ENCODE results near the gene BET1L.
"Not testable (repeated sequence)": the region's sequence is repeated elsewhere in the genome, so short reads cannot be mapped to it uniquely, and the experiment has no call there.

The BET1L gene, protein sequence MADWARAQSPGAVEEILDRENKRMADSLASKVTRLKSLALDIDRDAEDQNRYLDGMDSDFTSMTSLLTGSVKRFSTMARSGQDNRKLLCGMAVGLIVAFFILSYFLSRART

DNA sequence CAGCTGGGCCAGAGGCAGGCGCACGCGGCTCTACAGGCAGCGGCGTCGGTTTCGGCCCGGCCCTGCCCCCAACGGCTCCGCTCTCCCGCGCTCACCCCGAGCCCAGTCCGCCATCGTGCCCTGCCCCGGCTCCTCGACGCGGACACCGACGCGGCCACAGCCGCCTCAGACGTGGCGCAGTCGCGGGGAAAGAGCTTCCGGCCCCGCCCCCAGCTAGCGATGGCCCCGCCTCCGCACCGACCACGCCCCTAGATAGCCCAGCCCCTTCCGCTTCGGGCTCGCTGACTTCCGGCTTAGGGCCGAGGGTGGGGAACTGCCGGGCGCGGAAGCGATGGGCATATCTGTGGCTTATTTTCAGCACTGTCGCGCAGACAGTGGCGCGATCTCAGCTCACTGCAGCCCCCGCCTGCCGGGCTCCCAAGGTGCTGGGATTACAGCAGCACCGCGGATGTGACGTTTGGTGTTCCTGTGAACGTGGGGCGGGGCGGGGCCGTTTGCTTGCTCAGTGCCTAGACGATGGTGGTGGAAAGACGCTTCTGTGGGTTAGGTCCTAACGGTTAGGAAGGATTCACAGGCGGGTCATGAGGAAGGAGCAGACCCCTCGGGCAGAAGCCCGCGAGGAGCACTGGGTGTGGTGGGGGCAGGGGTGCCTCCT, at the start of gene BET1L, which contains the start of gene RIC8A:
BET1L (minus strand) TSS at position 192 of the 655 bp plus-strand sequence; CDS start at position 114, 78 bp downstream.
RIC8A (plus strand) TSS at position 501 of the 655 bp plus-strand sequence. CDS start 1,147 bp downstream, outside the sequence.
- peak; percentile 85 for DNase-seq

DNA sequence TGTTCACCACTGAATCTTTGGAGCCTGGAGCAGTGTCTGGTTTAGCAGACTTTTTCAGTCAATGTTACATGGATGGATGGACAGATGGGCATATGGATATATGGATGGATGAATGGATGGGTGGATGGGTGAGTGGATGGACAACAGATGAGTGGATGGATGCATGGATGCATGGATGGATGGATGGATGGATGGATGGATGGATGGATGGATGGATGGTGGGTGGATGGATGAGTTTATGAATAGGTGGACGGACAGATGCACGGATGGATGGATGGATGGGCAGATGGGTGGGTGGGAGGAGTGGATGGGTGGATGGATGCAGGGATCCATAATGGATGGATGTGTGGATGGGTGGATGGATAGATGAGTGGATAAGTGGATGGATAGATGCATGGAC, 48.6 kb upstream of the BET1L start:
- DNase-seq = no peak

DNA sequence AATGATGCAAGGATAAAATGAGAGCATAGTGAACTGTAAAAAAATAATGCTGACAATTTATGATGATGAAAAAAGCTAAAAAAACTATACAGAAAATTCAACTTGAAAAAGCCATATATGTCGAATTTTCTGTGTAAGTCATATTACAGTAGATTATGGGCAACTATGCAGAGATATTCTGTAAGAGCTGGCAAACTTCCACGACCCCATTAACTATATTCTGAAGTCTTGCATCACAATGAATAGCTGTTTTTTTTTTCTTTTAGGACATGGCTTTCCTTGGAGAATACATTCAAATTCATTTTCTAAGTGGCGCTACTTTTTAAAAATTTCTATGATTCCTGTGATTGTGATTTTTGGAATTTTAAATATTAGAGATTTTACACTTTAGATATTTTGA, 48.0 kb upstream of the BET1L start:
- DNase-seq = no peak

DNA sequence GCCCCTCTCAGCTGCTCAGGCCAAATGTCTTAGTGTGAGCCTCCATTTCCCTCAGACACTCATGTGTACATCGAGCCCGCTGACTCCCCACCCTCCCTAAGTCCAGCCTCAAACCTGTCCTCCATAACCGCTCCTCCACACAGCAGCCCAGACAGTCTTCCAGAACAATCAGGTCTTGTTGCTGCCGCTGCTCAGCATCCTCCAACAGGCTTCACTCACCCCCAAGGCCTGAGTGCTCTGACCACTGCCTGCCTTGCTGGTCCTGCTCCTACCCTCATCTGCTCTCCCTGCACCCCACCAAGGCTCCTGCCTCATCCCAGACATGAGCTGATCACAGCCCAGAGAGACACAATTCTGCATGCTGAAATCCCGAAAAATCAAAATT, 46.7 kb upstream of the BET1L start:
- DNase-seq = no peak

DNA sequence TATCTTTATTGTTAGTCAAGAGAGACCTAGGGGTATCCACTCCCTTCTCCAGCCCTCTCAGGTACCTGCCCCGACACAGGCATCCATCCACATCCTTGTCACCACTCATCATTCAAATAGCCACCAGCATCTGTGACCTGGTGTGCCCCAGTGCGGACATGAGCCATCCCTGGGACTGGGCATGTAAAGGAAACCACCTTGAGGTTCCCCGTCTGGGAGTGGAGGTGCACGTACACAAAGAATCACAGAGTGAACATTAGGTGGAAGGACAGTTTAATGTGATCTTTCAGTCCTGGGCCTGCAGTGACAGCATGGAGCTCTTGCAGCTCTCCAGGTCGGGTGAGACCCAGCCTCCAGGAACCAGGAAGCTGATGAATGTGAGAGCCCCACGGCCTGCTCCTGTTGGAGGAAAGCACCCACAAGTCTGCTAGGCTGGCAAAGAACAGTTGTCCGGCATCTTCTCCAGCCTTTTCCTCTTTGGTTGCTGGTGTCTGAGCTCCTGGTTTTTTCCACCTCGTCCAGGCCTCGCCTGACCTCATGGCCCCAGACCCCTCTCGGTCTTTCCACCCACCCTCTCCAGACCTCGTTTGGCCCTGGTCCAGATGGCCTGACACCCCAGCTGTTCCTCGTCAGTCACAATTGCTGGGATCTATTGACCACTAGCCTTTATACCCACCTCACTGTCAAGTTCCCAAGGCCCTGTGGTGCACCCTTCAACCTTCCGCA, 46.1 kb upstream of the BET1L start:
- DNase-seq = no peak

DNA sequence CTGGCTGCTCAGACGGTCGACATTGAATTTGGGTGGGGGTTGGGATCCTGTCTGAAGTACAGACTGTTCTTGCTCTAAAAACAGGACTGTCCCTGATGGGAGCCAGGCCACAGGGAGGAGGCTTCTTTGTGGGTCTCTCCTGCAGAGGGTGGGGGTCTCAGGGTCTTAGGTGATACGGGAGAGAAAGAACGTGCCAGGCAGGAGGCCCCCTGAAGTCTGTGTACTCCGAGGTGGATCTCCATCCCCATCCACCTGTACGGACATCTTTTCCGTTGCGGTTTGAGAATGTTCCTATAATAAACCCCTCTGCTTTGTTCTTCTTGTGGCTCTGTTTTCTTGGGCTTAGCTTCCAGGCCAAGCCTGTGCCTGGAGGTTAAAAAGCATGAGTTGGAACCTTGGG, 45.5 kb upstream of the BET1L start:
- DNase-seq = no peak

DNA sequence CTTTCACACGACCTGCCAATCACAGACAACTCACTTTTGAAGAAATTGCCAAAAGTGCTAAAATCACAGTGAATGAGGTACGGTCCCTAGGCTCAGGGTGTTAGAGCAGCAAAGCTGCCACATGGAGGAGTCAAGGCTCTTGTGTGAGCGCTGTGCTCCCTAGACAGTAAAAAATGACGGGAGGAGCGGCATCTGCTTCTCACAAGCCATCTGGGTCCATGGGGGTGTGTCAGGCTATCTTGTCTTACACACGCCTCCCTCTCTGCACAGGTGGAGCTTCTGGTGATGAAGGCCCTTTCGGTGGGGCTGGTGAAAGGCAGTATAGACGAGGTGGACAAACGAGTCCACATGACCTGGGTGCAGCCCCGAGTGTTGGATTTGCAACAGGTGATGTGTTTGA, 44.4 kb upstream of the BET1L start:
- DNase-seq = no peak

DNA sequence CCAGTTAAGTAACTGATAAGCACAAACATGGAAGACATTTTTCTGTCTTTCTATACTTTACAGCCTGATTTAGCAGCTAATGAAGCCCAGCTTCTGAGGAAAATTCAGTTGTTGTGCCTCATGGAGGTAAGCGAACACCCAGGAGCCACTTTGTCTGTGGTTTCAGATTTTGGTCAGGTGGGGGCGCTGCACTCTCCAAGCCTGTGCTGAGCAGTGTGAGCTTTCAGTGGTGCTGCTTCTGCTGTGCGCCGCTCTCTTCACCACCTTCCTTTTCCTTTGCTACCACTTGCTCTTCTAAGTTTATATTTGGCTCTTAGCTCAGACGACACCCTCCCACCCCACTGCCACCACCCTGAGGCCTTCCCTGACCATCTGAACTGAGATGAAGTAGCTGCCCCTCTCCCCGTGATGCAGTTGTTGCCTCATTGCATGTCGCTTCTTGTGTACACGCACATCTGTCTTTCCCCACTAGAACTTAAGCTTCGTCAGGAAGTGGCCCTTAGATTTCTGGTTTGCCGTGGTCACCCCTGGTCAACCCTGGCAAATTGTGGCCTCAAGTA, 43.6 kb upstream of the BET1L start:
- no peak for DNase-seq

DNA sequence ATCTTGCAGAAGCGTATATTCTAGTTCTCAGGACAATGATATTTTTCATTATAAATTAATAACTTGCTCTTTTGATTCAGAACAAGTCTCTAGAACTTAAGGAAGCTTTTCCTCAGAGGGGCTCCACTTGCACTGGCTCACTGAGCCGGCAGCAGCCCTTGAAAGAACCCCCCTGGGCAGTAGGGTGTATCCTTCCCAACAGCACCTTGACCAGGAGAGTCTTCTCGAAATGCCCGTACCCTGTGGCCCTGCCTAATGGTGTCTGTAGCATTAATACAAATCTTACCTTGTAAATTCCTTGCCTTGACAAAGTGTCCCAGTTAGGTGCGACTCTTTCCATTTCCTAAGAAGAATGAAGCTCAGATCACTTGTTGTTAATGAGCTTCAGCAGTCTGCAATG, 43.1 kb upstream of the BET1L start:
- no peak for DNase-seq

DNA sequence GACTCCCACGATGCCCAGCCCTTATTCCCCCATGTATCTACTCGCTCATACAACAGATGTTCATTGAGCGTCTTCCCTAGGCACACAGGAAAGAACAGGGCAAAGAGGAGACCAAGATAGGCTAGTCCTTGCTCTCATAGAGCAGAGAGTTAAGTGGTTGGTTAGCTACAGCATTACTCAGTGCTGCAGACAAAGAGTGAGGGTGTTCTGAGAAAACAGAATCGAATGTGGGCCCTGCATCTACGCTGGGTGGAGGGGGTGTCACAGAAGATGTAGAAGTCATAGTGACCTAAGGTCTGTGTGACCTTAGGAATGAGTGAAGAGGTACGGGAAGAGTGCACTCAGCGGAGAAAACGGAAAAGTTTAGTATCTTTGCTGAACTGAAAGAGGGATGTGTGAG, 41.9 kb upstream of the BET1L start:
- no peak for DNase-seq

DNA sequence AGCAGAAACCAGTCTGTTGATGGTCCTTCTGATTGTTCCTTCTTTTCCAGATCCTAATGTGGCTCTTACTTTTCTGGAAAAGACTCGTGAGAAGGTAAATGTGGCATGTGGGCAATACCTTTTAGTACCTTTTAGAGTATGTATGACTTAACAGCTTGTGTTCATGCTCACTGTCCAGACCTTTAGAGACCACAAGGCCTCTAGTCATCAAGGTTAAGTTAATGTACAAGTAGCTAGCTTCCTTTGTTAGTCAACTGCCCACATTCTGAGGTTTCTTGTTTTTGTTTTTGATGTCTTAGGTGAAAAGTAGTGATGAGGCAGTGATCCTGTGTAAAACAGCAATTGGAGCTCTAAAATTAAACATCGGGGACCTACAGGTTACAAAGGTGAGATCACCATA, 37.2 kb upstream of the BET1L start:
- DNase-seq = no peak

DNA sequence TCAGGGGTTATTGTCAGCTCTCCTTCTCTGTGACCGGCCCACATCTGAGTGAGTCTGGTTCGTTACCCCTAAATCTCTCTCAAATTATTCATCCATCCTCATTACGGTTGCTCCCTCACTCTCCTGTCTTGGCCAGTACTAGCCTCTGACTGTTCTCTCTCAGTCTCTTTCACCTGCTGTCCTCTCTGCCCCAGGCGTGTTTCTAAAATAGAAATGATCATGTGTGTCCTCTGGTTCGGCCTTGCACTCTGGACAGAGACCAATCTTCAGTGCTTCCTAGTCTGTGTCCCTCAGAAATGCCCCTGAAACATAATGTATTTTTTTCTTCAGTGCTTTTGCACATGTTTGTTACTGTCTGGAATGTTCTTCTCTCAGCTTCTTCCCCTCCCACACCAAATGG, 34.4 kb upstream of the BET1L start:
- DNase-seq = no peak

DNA sequence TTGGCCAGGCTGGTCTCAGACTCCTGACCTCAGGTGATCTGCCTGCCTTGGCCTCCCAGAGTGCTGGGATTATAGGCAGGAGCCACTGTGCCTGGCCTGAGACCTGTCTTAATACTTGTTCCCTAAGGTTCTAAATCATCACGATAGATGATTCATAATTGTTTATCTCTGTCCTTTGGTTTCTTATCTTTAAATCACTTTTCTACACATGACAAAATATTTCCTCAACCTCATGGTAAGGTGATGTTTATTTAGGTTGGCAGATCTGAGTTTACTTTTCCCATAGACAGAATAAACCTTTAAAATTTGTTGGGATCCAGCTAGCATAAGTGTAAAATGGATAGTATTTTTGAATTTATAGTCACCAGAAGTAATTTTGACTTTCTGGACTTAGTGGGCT, 33.1 kb upstream of the BET1L start:
- no peak for DNase-seq

DNA sequence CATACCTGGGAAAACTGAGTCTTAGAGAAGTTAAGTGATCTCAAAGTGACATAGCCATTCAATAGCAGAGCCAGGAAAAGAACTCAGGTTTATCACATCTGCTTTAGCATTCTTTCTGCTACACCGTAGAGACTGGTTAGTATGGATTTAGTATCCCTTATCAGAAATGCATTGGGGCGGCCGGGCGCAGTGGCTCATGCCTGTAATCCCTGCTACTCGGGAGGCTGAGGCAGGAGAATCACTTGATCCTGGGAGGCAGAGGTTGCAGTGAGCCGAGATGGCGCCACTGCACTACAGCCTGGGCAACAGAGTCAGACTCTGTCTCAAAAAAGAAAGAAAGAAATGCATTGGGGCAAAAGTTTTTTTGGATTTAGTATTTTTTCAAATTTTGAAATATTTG, 31.1 kb upstream of the BET1L start:
- DNase-seq = not testable (repeated sequence)

DNA sequence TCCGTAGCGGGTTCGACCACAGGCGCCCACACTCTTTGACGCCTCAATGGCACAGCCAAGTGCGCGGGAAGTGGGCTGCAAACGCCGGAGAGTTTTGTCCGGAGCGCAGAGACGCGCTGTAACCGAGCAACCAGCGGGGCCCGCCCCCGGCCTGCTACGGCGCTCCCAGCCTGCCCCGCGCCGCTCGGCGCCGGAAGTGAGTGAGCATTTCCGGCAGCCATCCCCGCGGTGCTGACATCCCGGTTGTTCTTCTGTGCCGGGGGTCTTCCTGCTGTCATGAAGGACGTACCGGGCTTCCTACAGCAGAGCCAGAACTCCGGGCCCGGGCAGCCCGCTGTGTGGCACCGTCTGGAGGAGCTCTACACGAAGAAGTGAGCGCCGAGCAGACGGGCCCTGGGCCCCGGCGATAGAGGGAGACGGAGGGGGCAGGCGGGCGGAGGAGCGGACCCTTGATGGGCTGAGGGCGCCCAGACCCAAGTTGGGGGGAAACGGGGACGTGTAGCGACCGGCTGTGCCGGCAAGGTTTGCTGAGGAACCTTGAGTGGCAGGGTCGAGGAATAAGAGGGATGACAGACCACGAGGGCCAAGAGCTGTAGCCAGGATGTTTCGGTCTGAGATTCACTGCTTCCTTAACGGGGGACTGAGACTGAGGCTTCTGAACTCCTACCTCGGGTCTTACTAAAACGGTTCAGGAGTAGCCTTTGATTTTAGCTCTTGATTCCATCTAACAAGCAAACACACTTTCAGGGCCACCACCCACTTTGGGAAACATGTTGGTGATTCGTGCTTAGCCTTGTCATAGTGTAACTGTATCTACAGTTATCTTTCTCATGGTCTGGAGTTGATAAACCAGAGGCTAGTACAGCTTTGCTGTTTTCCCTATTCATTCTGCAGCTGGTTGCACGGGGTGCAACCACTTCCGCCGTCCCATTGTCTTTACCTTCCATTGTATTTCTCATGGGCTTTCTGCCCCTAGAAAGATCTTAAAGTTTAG, 29.9 kb upstream of the BET1L start, which contains the start of gene PSMD13:
PSMD13 (plus strand) TSS at position 203 of the 994 bp plus-strand sequence; CDS start at position 277, 74 bp downstream.
- DNase-seq = peak; percentile 5

DNA sequence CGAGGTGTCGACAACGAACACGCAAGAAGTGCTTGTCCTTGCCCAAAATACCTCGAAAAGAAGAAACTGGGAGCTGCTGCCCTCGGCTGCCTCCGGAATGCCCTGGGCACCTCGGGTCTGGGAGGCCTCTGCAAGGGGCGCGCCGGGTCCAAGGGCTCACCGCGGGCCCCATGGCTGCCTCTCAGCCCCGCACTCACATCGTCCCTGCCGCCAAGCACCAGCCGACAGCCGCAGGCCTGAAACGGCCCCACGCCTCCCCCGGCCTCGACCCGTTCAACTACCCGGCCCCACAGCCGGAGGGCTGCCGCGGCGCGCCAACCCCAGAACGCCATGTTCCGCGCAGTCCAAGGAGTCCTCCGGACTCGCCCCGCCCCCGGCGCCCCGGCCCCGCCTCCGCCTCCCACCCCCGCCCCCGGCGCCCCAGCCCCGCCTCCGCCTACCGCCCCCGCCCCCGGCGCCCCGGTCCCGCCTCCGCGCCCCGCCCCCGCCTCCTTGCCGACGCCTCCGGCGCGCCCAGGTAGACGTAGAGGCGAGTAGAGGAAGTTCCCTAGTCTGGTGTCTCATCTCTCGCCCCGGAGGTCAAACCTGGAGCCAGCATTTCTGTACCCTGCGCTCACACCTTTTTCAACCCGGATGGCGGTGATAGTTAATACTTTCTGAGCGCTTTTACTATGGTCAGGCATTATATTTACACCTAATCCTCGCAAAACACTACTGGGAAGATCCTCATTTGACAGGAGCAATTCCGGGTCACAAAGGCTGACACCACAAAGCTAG, 29.0 kb upstream of the BET1L start, which contains the start of gene SIRT3:
SIRT3 (minus strand) TSS at position 346 of the 777 bp plus-strand sequence; CDS start at position 332, 14 bp downstream.
- peak; percentile 35 for DNase-seq

DNA sequence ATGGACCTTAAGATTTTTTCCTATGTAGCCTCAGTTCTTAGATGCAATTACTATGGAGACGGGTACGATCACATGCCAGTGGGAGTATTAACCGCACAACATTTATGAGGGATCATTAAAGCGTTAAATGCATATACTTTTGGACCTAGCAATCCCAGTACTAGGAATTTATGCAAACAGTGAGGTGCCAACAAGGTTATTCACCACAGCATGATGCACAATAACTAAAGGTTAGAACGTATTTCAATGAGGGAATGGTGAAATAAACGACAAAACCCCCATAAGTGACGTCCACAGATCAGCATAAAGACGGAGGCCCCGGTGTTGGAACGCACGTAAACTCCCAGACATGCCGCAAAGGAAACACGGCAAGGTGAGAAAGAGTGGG, 28.4 kb upstream of the BET1L start:
- DNase-seq = no peak

DNA sequence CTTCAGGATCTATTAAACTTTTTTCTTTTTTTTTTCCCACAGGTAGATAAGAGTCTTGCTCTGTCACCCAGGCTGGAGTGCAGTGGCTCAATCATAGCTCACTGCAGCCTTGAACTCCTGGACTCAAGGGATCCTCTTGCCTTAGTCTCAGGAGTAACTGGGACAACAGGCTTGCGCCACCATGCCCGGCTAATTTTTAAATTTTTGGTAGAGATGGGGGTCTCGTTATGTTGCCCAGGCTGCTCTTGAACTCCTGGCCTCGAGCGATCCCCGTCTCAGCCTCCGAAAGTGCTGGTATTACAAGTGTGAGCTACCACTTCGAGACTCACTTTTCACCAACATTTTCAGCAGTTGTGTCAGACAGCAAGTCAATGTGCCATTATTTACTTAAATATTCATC, 28.0 kb upstream of the BET1L start:
- DNase-seq = no peak

DNA sequence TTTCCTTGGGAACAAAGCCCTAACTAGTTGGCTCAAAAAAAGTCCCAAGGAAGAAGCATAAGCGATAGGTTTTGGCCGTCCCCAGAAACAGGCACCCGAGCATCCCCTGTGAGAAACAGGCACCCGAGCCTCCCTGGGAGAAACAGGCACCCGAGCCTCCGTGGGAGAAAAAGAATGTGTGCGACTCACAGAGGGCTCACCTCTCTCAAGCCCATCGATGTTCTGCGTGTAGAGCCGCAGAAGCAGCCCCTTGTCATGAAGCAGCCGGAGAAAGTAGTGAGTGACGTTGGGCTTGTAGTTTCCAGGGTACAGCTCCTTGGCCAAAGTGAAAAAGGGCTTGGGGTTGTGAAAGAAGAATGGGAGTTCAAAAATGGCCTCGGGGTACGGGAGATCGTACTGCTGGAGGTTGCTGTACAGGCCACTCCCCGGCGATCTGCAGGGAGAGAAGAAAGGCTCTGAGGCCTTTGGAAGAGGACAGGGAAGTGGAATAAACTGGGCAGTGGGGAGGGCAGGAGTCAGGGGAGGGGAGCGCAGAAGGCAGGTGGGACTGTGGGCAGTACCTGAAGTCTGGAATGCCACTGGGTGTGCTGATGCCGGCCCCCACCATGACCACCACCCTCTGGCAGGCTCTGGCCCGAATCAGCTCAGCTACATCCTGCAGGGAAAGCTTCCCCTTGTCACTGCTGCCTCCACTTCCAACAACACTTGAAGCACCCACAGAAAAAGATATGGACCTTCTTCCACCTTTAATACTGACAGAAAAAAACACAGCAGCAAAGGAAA, 25.8 kb upstream of the BET1L start:
- DNase-seq = no peak

DNA sequence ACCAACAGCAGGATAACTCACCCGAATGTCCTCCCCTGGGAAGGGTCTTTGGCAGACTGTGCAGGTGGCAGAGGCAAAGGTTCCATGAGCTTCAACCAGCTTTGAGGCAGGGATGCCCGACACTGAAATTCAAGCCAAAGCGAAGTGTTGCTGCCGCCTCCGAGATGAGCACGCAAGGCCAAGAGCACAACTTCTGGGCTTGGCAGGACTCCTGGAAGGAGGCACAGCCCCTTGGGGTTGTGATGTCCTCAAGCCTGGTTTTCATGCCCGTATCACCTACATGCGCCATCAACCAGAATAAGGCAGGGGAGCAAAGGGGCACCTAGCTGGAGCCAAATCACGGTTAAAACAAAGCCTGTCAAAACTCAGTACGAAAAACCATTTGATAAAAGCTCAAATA, 23.2 kb upstream of the BET1L start:
- DNase-seq = no peak

DNA sequence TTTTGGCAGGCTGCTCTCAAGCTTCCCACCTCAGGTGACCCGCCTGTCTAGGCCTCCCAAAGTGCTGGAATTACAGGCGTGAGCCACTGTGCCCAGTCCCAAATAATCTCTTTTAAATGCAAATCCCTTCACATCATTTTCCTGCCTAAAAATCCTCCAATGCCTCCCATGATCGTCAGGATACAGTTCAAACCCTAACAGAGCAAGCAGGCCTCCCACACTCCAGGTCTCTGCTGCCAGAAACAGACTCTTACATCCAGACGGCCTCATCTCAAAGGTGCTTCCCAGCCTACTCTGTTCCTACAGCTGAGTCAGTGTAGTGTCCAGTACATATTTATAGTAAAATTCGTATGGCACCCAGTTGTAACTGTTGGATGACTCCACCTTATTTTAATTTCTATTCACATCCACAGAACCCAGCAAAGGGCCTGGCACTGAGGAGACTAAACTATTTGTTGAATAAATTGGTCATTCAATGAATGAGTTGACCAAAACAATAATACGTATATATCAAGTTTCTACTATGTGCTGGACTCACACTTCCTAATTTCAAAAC, 20.7 kb upstream of the BET1L start:
- no peak for DNase-seq
